DMS114 treated with DMSO at 0.1 percent for 48 hours (cell line): ENCODE data around the gene KIRREL2.
"Not testable (repeated sequence)": the region's sequence is repeated elsewhere in the genome, so short reads cannot be mapped to it uniquely, and the experiment has no call there.

Experiments used
- DNase-seq: peaks from one replicate; lab custom pipeline; 2025; ENCODE audit not compliant: unreplicated experiment; lab: John Stamatoyannopoulos, UW

The KIRREL2 gene

DNA sequence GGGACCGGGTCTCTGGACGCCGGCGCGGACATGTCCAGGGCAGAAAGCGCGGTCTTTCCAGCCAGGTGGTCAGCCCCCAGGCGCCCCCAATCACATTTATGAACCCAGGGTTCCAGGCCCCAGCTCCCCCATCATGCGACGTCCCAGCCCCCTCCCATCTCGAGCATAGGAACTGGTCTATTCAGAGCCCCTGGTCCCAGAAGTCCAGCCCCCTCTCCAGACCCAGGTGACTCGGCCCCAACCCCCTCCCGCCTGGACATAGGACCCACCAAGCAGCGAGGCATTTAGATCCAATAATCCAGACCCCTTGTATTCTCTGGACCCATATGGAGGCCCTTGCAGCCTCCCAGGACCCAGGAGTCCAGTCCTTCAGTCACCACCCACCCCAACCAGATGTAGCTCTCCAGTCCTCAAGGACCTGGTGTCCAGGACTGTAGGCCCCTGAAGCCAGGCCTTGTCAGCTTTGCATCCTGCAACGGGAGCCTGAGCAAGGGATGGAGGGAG lies 12.2 kb downstream of the KIRREL2 start:
- no peak for DNase-seq

DNA sequence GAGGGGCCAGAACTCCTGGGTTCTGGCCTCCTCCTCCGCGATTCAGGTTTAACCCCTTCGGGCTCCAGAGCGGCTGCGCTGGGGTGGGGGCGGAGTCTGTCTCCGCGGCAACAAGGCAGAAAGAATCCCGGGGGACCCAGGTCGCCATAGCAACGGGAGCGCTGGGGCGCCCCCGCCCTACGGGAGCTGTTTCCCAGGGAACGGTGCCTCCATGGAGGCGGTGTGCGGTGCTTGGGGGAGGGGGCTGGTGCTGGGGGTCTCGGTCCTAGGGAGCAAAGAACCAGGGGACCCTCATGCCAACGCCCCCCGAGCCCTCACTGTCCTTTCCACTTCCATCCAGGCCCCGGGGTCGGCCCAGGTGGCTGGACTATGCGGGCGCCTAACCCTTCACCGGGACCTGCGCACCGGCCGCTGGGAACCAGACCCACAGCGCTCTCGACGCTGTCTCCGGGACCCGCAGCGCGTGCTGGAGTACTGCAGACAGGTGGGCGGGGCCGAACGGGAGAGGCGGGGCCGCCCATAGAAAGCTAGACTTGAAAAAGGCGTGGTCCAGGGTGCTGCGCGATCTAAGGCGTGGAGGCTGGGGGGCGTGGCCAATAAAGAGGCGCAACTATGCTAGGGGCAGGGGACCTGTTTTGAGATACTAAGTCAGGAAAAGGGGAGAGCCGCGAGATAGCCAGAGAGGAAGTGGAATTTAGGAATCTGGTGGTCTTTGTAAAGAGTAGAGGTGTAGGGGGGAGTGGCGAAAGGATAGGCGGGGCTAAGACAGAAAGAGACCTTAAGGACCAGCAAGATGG lies 12.8 kb downstream of the KIRREL2 start:
- DNase-seq = peak; percentile 98

DNA sequence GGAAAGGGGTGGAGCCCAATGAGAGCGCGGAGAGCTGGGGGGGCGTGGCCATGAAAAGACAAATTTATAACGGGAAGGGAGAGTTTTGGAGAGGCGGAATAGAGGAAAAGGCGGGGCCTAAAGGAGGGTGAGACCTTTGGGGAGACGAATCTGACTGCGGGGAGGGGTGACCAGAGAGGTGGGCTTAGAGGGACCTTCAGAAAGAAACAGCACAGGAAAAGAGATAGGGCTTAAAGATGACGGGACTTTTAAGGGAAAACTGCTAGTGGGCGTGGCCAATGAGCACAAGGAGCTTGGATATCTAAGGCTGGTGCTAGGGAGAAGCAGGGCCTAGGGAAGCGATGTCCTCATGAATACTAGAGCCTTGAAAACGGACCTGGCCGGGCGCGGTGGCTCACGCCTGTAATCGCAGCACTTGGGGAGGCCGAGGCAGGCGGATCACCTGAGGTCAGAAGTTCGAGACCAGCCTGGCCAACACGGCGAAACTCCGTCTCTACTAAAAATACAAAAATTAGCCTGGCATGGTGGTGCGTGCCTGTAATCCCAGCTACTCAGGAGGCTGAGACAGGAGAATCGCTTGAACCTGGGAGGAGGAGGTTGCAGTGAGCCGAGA lies 13.5 kb downstream of the KIRREL2 start:
- not testable (repeated sequence) for DNase-seq

DNA sequence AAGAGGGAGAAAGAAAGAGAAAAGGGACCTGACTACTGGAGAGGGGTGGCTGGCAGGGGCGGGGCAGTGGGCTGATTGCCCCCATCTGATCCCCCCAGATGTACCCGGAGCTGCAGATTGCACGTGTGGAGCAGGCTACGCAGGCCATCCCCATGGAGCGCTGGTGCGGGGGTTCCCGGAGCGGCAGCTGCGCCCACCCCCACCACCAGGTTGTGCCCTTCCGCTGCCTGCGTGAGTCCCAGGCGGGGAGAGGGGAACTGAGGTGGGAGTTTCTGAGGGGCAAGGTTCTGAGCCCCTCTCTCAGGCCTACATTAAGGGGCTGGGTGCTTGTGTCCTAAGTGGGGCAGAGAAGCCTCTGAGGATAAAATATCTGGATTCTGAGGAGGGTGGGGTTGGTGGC lies 14.1 kb downstream of the KIRREL2 start:
- no peak for DNase-seq

DNA sequence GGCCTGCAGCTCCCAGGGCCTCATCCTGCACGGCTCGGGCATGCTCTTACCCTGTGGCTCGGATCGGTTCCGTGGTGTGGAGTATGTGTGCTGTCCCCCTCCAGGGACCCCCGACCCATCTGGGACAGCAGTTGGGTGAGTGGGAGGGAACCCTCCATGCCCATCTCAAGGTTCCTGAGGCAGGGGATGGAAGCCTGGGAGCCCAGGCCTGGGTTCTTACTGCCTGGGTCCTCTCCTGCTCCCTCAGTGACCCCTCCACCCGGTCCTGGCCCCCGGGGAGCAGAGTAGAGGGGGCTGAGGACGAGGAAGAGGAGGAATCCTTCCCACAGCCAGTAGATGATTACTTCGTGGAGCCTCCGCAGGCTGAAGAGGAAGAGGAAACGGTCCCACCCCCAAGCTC lies 14.9 kb downstream of the KIRREL2 start:
- DNase-seq = no peak

DNA sequence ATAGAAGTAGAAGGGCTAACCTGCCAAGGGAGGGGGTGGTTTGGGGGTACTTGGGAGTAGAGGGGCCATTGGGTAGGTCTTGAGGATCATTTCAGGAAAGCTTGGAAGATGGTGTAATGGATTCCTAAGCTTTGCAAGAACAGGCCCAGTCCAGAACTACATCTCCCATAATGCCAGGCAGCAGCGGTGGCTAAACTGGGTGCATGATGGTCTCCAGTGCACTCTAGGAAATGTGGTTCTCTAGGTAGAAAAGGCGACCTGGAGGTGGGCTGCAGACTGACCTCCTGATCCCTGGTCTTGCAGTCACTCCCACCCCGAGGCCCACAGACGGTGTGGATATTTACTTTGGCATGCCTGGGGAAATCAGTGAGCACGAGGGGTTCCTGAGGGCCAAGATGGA lies 15.5 kb downstream of the KIRREL2 start:
- DNase-seq = peak; percentile 11

DNA sequence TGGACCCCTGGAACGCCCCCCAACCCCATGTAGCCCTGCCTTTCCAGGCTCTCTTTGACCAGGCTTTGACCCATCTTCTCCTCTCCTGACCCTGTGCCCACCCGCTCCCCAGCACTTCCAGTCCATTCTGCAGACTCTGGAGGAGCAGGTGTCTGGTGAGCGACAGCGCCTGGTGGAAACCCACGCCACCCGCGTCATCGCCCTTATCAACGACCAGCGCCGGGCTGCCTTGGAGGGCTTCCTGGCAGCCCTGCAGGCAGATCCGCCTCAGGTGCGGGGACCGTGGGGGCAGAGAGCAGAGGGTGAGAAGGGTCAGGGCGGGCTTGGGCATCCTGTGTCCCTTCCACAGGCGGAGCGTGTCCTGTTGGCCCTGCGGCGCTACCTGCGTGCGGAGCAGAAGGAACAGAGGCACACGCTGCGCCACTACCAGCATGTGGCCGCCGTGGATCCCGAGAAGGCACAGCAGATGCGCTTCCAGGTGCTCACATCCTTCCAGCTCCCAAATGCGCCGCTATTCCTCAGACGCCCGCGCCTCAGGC lies 17.8 kb downstream of the KIRREL2 start:
- DNase-seq = no peak

DNA sequence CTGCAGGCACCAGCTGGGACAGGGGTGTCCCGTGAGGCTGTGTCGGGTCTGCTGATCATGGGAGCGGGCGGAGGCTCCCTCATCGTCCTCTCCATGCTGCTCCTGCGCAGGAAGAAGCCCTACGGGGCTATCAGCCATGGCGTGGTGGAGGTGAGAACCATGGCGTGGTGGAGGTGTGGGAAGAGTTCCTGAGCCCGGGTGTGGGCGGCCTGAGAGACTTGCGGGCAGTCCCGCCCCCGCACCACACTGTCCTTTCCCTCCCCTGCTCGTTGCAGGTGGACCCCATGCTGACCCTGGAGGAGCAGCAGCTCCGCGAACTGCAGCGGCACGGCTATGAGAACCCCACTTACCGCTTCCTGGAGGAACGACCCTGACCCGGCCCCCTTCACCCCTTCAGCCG lies 22.4 kb downstream of the KIRREL2 start:
- no peak for DNase-seq

DNA sequence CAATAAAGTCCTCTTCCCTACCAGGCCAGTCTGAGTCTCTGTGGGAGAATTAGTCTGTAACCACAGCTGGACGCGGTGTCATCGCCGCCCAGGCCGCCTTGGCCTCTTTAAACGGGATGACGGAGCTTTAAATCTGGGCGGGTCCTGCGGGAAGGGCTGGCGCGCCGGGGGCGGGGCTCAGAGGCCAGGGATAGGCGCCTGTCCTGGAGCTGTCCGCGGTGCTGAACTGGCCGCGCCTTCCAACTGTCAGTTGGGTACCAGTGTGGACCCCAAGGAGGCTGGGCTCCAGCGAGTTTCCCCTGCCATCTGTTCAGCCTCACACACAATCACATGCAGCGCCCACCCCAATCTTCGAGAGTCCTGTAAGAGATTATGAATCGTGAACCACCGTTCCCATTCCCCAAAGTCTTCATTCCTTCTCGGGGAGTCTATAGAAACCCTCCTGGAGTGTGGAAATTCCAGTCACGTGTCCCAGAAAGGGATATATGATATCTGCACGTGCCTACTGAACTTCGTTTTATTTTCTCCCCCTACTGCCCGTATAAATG lies 23.1 kb downstream of the KIRREL2 start:
- DNase-seq = peak; percentile 73

DNA sequence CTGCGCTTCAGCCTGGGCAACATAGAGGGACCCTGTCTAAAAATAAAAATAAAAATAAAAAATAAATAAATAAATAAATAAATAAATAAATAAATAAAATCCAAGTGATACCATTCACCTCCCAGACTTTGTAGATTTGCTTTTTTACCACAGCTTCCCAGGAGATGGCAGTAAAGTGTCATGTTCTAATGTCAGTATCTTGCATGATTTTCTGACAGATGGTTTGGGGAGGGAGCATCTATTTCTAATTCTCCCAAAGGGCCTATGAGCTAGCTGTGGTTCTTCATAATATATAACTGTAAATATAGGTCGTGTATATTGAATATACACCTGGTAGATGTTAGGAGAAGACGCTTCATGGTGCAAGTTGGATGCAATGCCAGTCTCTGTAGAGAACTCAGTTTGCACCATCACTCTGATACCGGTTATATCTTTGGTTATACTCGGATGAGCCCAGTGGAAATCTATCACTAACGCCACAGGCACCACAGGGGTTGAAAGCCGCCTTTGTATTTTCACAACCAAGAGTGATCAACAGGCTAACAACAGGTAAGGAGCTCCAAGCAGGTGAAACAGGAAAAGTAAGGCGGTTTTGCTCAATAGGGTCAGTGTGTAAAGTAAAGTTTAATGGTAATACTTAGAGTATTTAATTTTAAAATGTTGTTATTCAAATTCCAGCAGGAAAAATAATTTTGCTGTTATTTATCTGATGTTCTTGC lies 25.6 kb downstream of the KIRREL2 start:
- peak; percentile 77 for DNase-seq

DNA sequence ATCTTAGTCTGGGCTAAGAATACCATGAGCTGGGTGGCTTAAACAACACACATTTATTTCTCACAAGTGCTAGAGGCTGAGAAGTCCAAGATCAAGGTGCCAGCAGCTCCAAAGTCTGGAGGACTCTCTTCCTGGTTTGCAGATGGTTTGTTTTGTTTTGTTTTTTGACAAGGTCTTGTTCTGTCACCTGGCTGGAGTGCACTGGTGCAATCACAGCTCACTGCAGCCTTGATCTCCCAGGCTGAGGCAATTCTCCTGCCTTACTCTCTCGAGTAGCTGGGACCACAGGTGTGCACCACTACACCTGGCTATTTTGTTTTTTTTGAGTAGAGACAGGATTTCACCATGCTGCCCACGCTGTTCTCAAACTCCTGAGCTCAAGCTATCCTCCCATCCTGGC lies 27.2 kb downstream of the KIRREL2 start:
- no peak for DNase-seq

DNA sequence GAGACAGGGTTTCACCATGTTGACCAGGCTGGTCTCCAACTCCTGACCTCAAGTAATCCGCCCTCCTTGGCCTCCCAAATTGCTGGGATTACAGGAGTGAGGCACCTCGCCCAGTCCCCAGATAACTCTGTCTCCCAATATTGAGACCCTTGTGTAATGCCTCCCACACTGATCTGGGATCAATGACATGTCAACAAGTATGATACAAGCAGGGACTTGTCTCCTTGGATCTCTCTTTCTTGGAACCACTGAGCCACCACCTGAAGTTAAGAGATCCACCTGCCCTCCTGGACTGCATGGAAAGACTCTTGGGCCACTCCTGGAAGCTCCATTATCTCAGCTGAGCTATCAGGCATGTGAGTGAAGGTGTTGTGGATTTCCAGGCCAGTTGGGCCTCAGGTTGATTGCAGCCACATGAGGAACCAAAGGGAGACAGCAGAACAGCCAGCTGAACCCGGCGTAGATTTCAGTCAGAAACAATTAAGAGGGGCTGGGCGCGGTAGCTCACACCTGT lies 28.6 kb downstream of the KIRREL2 start:
- DNase-seq = no peak

DNA sequence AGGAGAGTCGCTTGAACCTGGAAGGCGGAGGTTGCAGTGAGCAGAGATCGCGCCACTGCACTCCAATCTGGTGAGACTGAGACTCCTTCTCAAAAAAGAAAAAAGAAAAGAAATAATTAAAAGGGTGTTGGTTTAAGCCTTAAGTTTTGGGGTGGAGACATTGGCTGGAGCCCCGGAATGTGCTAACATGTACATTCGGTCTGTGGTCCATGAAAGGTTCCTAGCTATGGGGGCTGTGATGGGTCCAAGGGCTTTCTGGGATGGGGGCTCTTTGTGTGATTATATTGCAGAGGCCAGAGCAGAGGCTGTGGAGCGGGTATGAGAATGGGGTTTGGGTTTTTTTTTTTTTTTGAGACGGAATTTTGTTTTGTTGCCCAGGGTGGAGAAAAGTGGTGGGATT lies 29.2 kb downstream of the KIRREL2 start:
- DNase-seq = no peak

DNA sequence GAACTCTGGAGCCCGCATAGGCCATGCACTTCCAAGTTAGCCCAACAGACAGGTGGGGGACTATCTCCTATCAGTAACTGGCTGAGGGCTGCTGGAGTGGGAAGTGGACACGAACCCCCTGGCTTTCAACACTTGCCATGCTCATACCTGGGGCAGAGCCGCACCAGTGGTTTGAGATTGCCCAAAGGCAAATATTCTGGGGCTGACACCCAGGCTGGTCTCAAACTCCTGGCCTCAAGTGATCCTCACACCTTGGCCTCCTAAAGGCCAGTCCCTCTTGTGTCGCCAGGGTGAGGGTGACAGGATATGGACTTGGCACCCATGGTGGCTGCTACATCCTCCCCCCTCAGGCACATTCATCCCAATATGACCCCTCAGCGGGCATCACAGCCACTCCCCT lies 30.5 kb downstream of the KIRREL2 start:
- DNase-seq = no peak

DNA sequence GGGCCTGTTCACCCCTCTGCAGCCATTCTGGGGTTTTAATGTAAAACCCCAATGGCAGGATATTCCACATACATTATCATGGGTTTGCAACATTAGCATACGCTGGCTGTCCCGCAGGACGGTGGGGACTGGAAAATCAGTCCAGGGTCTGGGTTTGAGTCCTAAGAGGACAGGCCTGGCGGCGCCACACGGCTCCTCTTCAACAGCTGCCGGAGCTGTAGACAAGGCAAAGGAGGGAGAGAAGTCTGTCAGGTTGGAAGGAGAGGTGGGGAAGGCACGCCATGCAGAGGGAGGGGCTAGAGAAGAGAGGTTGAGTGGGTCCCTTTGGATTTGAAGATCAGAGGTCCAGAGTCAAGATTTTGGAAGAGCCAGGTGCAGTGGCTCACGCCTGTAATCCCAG lies 31.7 kb downstream of the KIRREL2 start:
- no peak for DNase-seq

DNA sequence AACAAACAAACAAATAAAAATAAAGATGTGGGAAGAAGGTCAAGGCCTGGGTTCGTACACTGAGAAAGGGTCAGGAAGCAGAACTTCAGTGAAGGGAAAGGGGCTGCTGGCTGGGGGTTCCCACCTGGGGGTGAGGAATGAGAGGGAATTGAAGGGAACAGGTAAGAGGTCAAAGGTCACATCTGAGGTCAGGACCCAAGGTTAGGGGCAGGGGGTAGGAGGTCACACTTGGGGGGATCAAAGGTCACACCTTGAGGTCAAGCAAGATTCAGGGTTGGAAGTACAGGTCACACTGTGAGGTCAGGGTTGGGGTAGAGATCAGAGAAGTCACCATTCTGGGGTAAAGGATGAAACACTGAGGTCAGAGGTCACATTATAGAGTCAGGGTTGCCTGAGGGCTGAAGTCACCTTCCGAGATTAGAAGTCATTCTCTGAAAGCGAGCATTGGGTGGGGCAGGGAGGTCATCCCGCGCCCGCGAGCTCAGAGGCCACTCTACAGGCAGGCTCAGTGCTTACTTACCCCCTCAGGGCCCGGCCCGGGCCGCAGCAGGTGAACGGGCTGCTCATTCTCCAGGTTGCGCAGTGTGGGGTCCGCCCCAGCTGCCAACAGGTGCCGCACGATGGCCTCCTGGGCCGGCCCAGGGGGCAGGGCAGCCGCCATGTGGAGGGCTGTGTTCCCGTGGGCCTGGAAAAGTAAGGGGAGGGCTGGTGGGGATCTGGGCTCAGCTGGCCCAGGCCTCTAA lies 32.8 kb downstream of the KIRREL2 start:
- no peak for DNase-seq

DNA sequence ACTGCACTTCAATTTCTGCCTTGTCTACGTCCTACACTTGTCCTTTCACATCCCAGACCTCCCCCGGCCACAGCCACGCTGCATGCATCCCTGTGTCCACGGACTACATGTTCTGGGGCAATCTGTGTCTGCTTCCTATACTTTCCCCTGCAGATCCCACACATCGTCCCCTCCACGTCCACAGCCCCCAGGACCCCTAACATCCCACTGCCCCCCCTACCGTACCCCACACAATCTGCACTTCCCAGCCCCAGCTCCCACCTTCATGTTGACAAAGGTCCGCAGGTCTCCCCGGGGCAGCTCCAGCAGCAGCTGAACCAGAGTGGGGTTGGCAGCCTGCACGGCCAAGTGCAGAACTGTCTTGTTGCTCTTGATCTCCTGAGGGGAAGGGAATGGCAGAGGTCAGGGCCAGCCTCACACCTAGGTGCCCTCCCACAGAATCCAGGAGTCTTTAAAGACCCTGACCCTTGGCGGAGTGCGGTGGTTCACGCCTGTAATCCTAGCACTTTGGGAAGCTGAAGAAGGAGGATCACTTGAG lies 33.5 kb downstream of the KIRREL2 start:
- no peak for DNase-seq

DNA sequence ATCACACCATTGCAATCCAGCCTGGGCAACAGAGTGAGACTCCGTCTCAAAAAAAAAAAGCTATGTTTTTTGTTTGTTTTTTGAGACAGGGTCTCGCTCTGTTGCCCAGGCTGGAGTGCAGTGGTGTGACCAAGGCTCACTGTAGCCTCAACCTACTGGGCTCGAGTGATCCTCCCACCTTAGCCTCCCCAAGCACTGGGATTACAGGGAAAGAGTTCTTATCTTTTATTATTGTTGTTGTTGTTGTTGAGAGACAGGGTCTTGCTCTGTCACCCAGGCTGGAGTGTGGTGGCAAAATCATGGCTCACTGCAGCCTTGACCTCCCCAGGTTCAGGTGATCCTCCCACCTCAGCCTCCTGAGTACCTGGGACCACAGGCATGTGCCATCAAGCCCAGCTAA lies 35.1 kb downstream of the KIRREL2 start:
- DNase-seq = not testable (repeated sequence)

DNA sequence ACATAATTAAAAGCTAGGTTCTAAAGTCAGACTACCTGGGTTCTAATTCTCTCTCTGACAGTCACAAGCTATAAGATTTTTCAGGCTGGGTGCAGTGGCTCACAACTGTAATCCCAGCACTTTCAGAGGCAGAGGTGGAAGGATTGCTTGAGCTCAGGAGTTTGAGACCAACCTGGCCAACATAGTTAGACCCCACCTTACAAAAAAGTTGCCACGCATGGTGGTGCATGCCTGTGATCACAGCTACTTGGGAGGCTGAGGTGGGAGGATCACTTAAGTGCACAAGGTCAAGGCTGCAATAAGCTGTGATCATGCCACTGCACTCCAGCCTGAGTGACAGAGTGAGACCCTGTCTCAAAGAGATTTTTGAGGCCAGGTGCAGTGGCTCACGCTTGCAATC lies 37.6 kb downstream of the KIRREL2 start:
- DNase-seq = no peak
